IMR-90 (cell line): ENCODE results near the gene DAB1. TPM values are rescaled to one million over a fixed set of nuclear protein-coding genes. Genes with fewer than 3 reads are reported as not detected.

Source experiments
- ATAC-seq: fragments of 200-7000 bp; cut with Tn5 transposase; 2 replicates; pipeline ENCODE4 v1.9.1; 2020; ENCODE audit warnings: low read depth, mild to moderate bottlenecking, moderate library complexity
- BruUV-seq: library from RNA; stranded (reverse); fragments of 400-500 nt; replicated peaks from 2 replicates; lab custom pipeline; 2021; lab: Mats Ljungman, UMichigan
- CTCF ChIA-PET: fragments of 300-600 bp; formaldehyde crosslinking; extraction: SDS; loops from one replicate; lab custom pipeline; 2021; ENCODE audit warnings: antibody characterized with exemption; lab: Yijun Ruan, JAX
- POLR2A ChIA-PET: fragments of 300-600 bp; sonication (Branson Sonifier 250); formaldehyde crosslinking; loops from one replicate; lab custom pipeline; 2022; ENCODE audit warnings: antibody characterized with exemption; ENCODE audit not compliant: unreplicated experiment; lab: Charles Lee
- DNase-seq: peaks from one replicate; pipeline ENCODE4 v3.0.0; 2013
- H2AFZ ChIP-seq: replicated peaks from 2 replicates; pipeline ENCODE3; 2013; ENCODE audit warnings: low read length, mild to moderate bottlenecking; ENCODE audit not compliant: poor library complexity
- H2AK5ac ChIP-seq: 2 replicates; pipeline ENCODE4 v1.6.1; 2013; ENCODE audit warnings: low read depth, low read length, inconsistent platforms
- H2AK9ac ChIP-seq: replicated peaks from 2 replicates; pipeline ENCODE3; 2013; ENCODE audit warnings: mild to moderate bottlenecking, low read depth, low read length, moderate library complexity; ENCODE audit not compliant: poor library complexity
- H2BK120ac ChIP-seq: 2 replicates; pipeline ENCODE4 v1.6.1; 2013; ENCODE audit warnings: low read depth, low read length, inconsistent platforms
- H2BK15ac ChIP-seq: 3 replicates; pipeline ENCODE4 v1.6.1; 2013; ENCODE audit warnings: low read depth, low read length, inconsistent platforms
- H2BK20ac ChIP-seq: 2 replicates; pipeline ENCODE4 v1.6.1; 2013; ENCODE audit warnings: low read depth, mild to moderate bottlenecking, inconsistent platforms, low read length, moderate library complexity
- H2BK5ac ChIP-seq: 2 replicates; pipeline ENCODE4 v1.6.1; 2013; ENCODE audit warnings: mild to moderate bottlenecking, low read depth, low read length, inconsistent platforms; ENCODE audit not compliant: poor library complexity, severe bottlenecking
- H3K14ac ChIP-seq: replicated peaks from 2 replicates; pipeline ENCODE4 v1.6.1; 2013; ENCODE audit warnings: low read depth, low read length, inconsistent platforms
- H3K18ac ChIP-seq: 2 replicates; pipeline ENCODE4 v1.6.1; 2013; ENCODE audit warnings: low read depth, low read length, control low read depth
- H3K23ac ChIP-seq: 2 replicates; pipeline ENCODE4 v1.6.1; 2013; ENCODE audit warnings: low read depth, low read length, inconsistent platforms
- H3K27ac ChIP-seq: 2 replicates; pipeline ENCODE4 v1.5.1; 2013; ENCODE audit warnings: mild to moderate bottlenecking, control low read depth, low read length; ENCODE audit not compliant: insufficient read depth
- H3K27me3 ChIP-seq: 2 replicates; pipeline ENCODE4 v1.6.1; 2013; ENCODE audit warnings: low read length; ENCODE audit not compliant: control insufficient read depth, insufficient read depth
- H3K36me3 ChIP-seq: 2 replicates; pipeline ENCODE4 v1.6.1; 2013; ENCODE audit warnings: low read length, mixed read lengths; ENCODE audit not compliant: control insufficient read depth, insufficient read depth
- H3K4ac ChIP-seq: 2 replicates; pipeline ENCODE4 v1.6.1; 2013; ENCODE audit warnings: low read depth, low read length, inconsistent platforms
- H3K4me1 ChIP-seq: 2 replicates; pipeline ENCODE4 v1.6.1; 2013; ENCODE audit warnings: low read length, mixed read lengths; ENCODE audit not compliant: control insufficient read depth, insufficient read depth
- H3K4me2 ChIP-seq: 2 replicates; pipeline ENCODE4 v1.6.1; 2013; ENCODE audit warnings: low read depth, mild to moderate bottlenecking, control low read depth, low read length, moderate library complexity
- H3K4me3 ChIP-seq: 2 replicates; pipeline ENCODE4 v1.5.1; 2013; ENCODE audit warnings: low read depth, mild to moderate bottlenecking, control low read depth, low read length, moderate library complexity; ENCODE audit not compliant: insufficient read depth
- H3K56ac ChIP-seq: 2 replicates; pipeline ENCODE4 v1.6.1; 2013; ENCODE audit warnings: low read length, inconsistent platforms; ENCODE audit not compliant: insufficient read depth; ENCODE audit errors: extremely low read depth
- H3K79me1 ChIP-seq, 2 experiments: 2 replicates each; pipeline ENCODE4 v1.6.1; 2013; ENCODE audit warnings: low read length in 2 of 2, inconsistent platforms in 1 of 2, low read depth in 1 of 2
- H3K9ac ChIP-seq: 2 replicates; pipeline ENCODE4 v1.6.1; 2013; ENCODE audit warnings: low read depth, low read length, control low read depth
- H3K9me1 ChIP-seq: 2 replicates; pipeline ENCODE4 v1.6.1; 2013; ENCODE audit warnings: low read length, inconsistent platforms; ENCODE audit not compliant: insufficient read depth
- H3K9me3 ChIP-seq: 2 replicates; pipeline ENCODE4 v1.6.1; 2013; ENCODE audit warnings: low read length; ENCODE audit not compliant: control insufficient read depth, insufficient read depth
- H4K20me1 ChIP-seq: 2 replicates; pipeline ENCODE4 v1.6.1; 2013; ENCODE audit warnings: low read length, inconsistent platforms; ENCODE audit not compliant: insufficient read depth
- H4K5ac ChIP-seq: 2 replicates; pipeline ENCODE4 v1.6.1; 2013; ENCODE audit warnings: mild to moderate bottlenecking, low read depth, low read length, control low read depth
- H4K8ac ChIP-seq, 2 experiments: 2 replicates each; pipeline ENCODE4 v1.6.1; 2013; ENCODE audit warnings: low read depth in 2 of 2, low read length in 2 of 2, control low read depth in 1 of 2, inconsistent platforms in 1 of 2
- H4K91ac ChIP-seq: 2 replicates; pipeline ENCODE4 v1.6.1; 2013; ENCODE audit warnings: low read depth, low read length, inconsistent platforms; ENCODE audit not compliant: insufficient read depth
- BHLHE40 ChIP-seq: fragments of 150-350 bp; IDR thresholded peaks from 2 replicates; pipeline ENCODE4 v1.6.1; 2016; ENCODE audit warnings: mild to moderate bottlenecking, low read depth, low read length
- CHD1 ChIP-seq: IDR thresholded peaks from 2 replicates; pipeline ENCODE4 v1.6.1; 2012; ENCODE audit warnings: low read depth, low read length, improper control_type of control experiment
- FOS ChIP-seq: fragments of 150-350 bp; IDR thresholded peaks from 2 replicates; pipeline ENCODE4 v1.6.1; 2016; ENCODE audit warnings: low read depth, low read length
- MAFK ChIP-seq: IDR thresholded peaks from 2 replicates; pipeline ENCODE4 v1.6.1; 2012; ENCODE audit warnings: low read depth, low read length, improper control_type of control experiment
- MAZ ChIP-seq: IDR thresholded peaks from 2 replicates; pipeline ENCODE4 v1.6.1; 2012; ENCODE audit warnings: low read depth, mild to moderate bottlenecking, low read length, improper control_type of control experiment, moderate library complexity, borderline replicate concordance
- MXI1 ChIP-seq: IDR thresholded peaks from 2 replicates; pipeline ENCODE4 v1.6.1; 2012; ENCODE audit warnings: low read depth, mild to moderate bottlenecking, low read length, moderate library complexity, borderline replicate concordance
- NFE2L2 ChIP-seq: fragments of 150-350 bp; IDR thresholded peaks from 2 replicates; pipeline ENCODE4 v1.6.1; 2016; ENCODE audit warnings: low read depth, mild to moderate bottlenecking, low read length
- POLR2A ChIP-seq: IDR thresholded peaks from 2 replicates; pipeline ENCODE4 v1.6.1; 2012; ENCODE audit warnings: mild to moderate bottlenecking, low read depth, low read length
- RCOR1 ChIP-seq: IDR thresholded peaks from 2 replicates; pipeline ENCODE4 v1.6.1; 2012; ENCODE audit warnings: mild to moderate bottlenecking, low read length, improper control_type of control experiment; ENCODE audit not compliant: insufficient replicate concordance
- RFX5 ChIP-seq: IDR thresholded peaks from 2 replicates; pipeline ENCODE4 v1.8.0; 2012; ENCODE audit warnings: low read depth, mild to moderate bottlenecking, low read length, moderate library complexity
- SMC3 ChIP-seq: fragments of 150-350 bp; IDR thresholded peaks from 2 replicates; pipeline ENCODE4 v1.6.1; 2016; ENCODE audit warnings: low read depth, mild to moderate bottlenecking, antibody characterized with exemption, low read length, moderate library complexity
- WGBS, 2 experiments: methylation state at CpG; one replicate each; pipeline versions ENCODE4 v1.1.5 to v1.1.7; 2013; ENCODE audit warnings: missing lambda C conversion rate in 2 of 2; ENCODE audit not compliant: insufficient read length in 1 of 2; ENCODE audit errors: extremely low coverage in 2 of 2; 5-methylcytosine and 5-hydroxymethylcytosine counted together
- dilution Hi-C: fragments of 300-500 bp; cut with HindIII; formaldehyde crosslinking; loops from one replicate; pipeline ENCODE4 v1.14.3; 2018; ENCODE audit warnings: low sequenced_read_pairs; ENCODE audit not compliant: unreplicated experiment
- in situ Hi-C: fragments of 300-500 bp; cut with MboI; formaldehyde crosslinking; loops from 3 replicates; pipeline ENCODE4 v1.14.3; 2019; ENCODE audit warnings: low sequenced_read_pairs, inconsistent platforms, mixed read lengths
- intact Hi-C: fragments of 100-400 bp; cut with micrococcal nuclease; formaldehyde crosslinking; loops from 2 replicates; pipeline ENCODE4 v1.10.0; 2022
- polyA plus RNA-seq, 3 experiments: library from polyadenylated mRNA; depleted of rRNA; stranded (reverse); fragments of >200 nt; gene quantifications; 2 replicates each; pipeline ENCODE4 v1.2.3, GENCODE V29; 2012; ENCODE audit warnings: low replicate concordance in 1 of 3
- total RNA-seq: library from RNA; depleted of rRNA; stranded (reverse); fragments of >200 nt; gene quantifications from 2 replicates; pipeline ENCODE4 v1.2.3, GENCODE V29; 2012
- TF ChIP-seq, protein P1 (sequence below): fragments of 150-350 bp; IDR thresholded peaks from 2 replicates; pipeline ENCODE4 v1.6.1; 2016; ENCODE audit warnings: low read depth, mild to moderate bottlenecking, low read length, moderate library complexity, borderline replicate concordance
- TF ChIP-seq, protein P2 (sequence below): fragments of 150-350 bp; IDR thresholded peaks from 2 replicates; pipeline ENCODE4 v1.6.1; 2017; ENCODE audit warnings: mild to moderate bottlenecking, antibody characterized with exemption, low read length, low read depth

DAB1 gene
- total and polyA plus RNA-seq, 2 of the 4 experiments (the other 2 are of a cell fraction), result 0.18 to 0.41 TPM

DNA sequence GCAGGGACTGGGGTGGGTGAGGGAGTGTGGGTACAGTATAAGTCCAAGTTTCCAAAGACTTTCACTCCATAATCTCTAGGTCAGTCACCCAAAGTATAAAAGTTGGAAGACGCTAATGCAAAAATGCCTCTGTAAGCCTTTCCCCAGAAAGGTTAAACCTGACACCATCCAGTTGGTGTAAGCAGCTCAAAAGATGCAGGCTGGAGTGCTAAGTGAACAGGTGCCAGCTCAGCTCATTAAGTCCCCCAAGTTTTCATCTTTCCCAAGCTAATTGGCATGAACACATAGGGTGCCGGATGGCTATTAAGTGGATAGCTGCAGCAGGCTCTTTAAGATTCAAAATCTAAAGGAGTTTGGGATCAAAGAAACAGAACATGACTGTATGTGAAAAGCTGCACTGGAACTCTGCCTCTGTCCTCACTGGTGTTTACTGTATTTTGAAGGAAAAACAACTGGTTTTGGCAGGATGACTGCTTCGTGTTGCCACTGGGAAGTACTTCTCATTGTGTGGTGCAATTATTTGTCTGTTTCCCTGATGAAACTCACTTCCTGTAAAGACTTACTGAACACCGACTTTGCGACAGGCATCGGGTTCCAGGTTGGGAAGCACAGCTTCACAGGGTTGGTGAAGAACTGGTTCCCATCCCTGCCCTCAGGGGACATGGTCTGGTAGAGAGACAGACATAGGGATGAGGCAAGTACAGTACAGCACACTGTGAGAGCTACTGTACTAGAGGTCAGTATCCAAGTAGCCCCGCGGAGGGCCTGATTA is 152.7 kb downstream of the DAB1 start (continued):
- no peak for TF ChIP-seq SMC3

DNA sequence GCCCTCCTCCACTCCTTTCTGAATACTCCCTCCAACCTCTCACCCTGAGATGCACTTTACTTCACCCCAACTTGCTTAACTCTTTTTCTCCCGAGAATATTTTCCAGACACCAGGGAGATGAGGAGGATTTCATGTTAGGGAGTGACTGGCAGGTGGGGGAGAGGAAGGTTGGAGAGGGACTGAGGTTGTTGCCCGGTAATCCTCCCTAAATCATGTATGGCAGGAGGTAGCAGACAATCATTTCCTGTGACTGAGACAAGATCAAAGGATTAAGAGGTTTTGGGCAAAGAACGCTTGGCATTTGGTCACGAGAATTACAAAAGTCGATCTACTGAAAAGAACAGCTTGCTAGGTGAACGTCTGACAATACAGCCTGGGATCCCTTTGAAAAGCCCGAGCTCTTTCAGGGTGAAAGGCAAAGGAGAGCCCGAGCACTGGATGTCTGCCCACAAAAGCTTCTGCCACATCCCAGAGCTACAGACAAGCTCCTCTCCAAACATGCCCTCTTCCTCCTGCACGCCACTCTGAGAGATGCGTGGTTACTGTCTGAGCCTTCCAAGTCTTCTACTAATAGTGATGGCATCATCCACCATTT is 154.1 kb downstream of the DAB1 start:
- intact Hi-C loops (no loop called here), dilution Hi-C loops (no loop called here), in situ Hi-C loops (no loop called here)
- no peak overlapping the region for H3K18ac ChIP-seq
- no peak overlapping the region for H2BK15ac ChIP-seq
- no peak overlapping the region for H3K4ac ChIP-seq
- H4K5ac ChIP-seq, result no peak overlapping the region
- no peak overlapping the region for H3K56ac ChIP-seq
- no peak overlapping the region for H3K4me3 ChIP-seq
- no peak for ATAC-seq
- H4K20me1 ChIP-seq, result no peaks in the 10 kb centered on the region
- no TSS peak for BruUV-seq
- H3K9me1 ChIP-seq, result no peaks in the 10 kb centered on the region
- H3K14ac ChIP-seq, result no peak overlapping the region
- H2BK5ac ChIP-seq, result no peak overlapping the region
- WGBS, 2 experiments, result 74% methylated on average over 3 of the region's 10 CpGs; no CpG with 5 or more reads in 1 of the 2 experiments
- H4K8ac ChIP-seq, result no peak overlapping the region
- H3K23ac ChIP-seq, result no peak overlapping the region
- H3K9me3 ChIP-seq, result no peaks in the 10 kb centered on the region
- no peaks in the 10 kb centered on the region; the same call in 1 of the 2 replicates for H3K4me1 ChIP-seq
- no peak overlapping the region for H2AK9ac ChIP-seq
- no peak overlapping the region for H3K27ac ChIP-seq
- H2AK5ac ChIP-seq, result no peak overlapping the region
- ChIA-PET CTCF (interaction anchor here (1.8 kb wide), 1 partner anchor 10 kb away, joined by 4 read pairs; no protein-coding TSS in a partner anchor), POLR2A (no interaction called here)
- no peak overlapping the region for H2BK120ac ChIP-seq
- no peak overlapping the region for H3K9ac ChIP-seq
- H3K27me3 ChIP-seq, result no peaks in the 10 kb centered on the region
- no peak overlapping the region for H4K91ac ChIP-seq
- H3K4me2 ChIP-seq, result no peak overlapping the region
- no peaks in the 10 kb centered on the region for H3K79me1 ChIP-seq
- DNase-seq, result no peak
- no peaks in the 10 kb centered on the region for H3K36me3 ChIP-seq
- H2AFZ ChIP-seq, result no peak overlapping the region
- no peak overlapping the region for H2BK20ac ChIP-seq
- TF ChIP-seq RFX5 (no peak), FOS (no peak), CHD1 (no peak), MXI1 (no peak), POLR2A (no peak), MAZ (no peak), MAFK (no peak), RCOR1 (no peak), NFE2L2 (no peak), BHLHE40 (no peak)
- TF ChIP-seq, protein P1, sequence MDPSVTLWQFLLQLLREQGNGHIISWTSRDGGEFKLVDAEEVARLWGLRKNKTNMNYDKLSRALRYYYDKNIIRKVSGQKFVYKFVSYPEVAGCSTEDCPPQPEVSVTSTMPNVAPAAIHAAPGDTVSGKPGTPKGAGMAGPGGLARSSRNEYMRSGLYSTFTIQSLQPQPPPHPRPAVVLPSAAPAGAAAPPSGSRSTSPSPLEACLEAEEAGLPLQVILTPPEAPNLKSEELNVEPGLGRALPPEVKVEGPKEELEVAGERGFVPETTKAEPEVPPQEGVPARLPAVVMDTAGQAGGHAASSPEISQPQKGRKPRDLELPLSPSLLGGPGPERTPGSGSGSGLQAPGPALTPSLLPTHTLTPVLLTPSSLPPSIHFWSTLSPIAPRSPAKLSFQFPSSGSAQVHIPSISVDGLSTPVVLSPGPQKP, result no peak
- TF ChIP-seq, protein P2, sequence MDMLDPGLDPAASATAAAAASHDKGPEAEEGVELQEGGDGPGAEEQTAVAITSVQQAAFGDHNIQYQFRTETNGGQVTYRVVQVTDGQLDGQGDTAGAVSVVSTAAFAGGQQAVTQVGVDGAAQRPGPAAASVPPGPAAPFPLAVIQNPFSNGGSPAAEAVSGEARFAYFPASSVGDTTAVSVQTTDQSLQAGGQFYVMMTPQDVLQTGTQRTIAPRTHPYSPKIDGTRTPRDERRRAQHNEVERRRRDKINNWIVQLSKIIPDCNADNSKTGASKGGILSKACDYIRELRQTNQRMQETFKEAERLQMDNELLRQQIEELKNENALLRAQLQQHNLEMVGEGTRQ, result no peak
